GM18505 (cell line): ENCODE results near the gene ANKRD18A.
"Not testable (repeated sequence)": the region's sequence is repeated elsewhere in the genome, so short reads cannot be mapped to it uniquely, and the experiment has no call there.

Experiments used
- ATAC-seq: cut with Tn5 transposase; IDR thresholded peaks from one replicate; pipeline ENCODE4 v1.9.1; 2021; ENCODE audit not compliant: unreplicated experiment
- POLR2A ChIP-seq: IDR thresholded peaks from 4 replicates; pipeline ENCODE4 v1.6.1; 2011; ENCODE audit warnings: borderline replicate concordance; ENCODE audit not compliant: insufficient read depth, insufficient read length; ENCODE audit errors: extremely low read depth

ANKRD18A gene

GRCh38 chr9:38642951-38643814 is 22.8 kb upstream of the ANKRD18A start:
- no peak for ATAC-seq
- no peak for TF ChIP-seq POLR2A

GRCh38 chr9:38641985-38642864 is 21.8 kb upstream of the ANKRD18A start:
- no peak for ATAC-seq
- TF ChIP-seq POLR2A: no peak

GRCh38 chr9:38641142-38641541 is 20.7 kb upstream of the ANKRD18A start:
- TF ChIP-seq POLR2A: no peak
- no peak for ATAC-seq

- no peak for TF ChIP-seq POLR2A
- ATAC-seq: no peak
Observed at GRCh38 chr9:38639577-38639940, 19.2 kb upstream of the ANKRD18A start.

- no peak for ATAC-seq
- no peak for TF ChIP-seq POLR2A
Observed at GRCh38 chr9:38638881-38639576, 18.6 kb upstream of the ANKRD18A start.

- ATAC-seq: no peak
- TF ChIP-seq POLR2A: no peak
Observed at GRCh38 chr9:38634315-38634714, 13.9 kb upstream of the ANKRD18A start.

- no peak for TF ChIP-seq POLR2A
- no peak for ATAC-seq
Observed at GRCh38 chr9:38629511-38629910, 9.1 kb upstream of the ANKRD18A start.

- ATAC-seq: no peak
- TF ChIP-seq POLR2A: no peak
Observed at GRCh38 chr9:38626006-38626405, 5.6 kb upstream of the ANKRD18A start.

GRCh38 chr9:38622951-38623350 is 2.6 kb upstream of the ANKRD18A start:
- TF ChIP-seq POLR2A: no peak

GRCh38 chr9:38622288-38622674 is 1.9 kb upstream of the ANKRD18A start:
- TF ChIP-seq POLR2A: no peak
- ATAC-seq: no peak

More at GRCh38 chr9:38622951-38623350, 2.6 kb upstream of the ANKRD18A start:
- no peak for ATAC-seq

GRCh38 chr9:38621434-38622287 is 1.3 kb upstream of the ANKRD18A start:
- no peak for TF ChIP-seq POLR2A

GRCh38 chr9:38619556-38620447 is 594 bp downstream of the ANKRD18A start:
- no peak for ATAC-seq

More at GRCh38 chr9:38621434-38622287, 1.3 kb upstream of the ANKRD18A start:
- peak; percentile 33 for ATAC-seq

GRCh38 chr9:38598029-38598745 is 22.2 kb downstream of the ANKRD18A start:
- ATAC-seq: not testable (repeated sequence)

More at GRCh38 chr9:38619556-38620447, 594 bp downstream of the ANKRD18A start:
- TF ChIP-seq POLR2A: no peak

- ATAC-seq: not testable (repeated sequence)
Observed at GRCh38 chr9:38595117-38595516, 25.3 kb downstream of the ANKRD18A start.

GRCh38 chr9:38591346-38592063 is 28.9 kb downstream of the ANKRD18A start:
- not testable (repeated sequence) for ATAC-seq

- not testable (repeated sequence) for ATAC-seq
Observed at GRCh38 chr9:38583765-38584164, 36.6 kb downstream of the ANKRD18A start.

GRCh38 chr9:38580112-38580511 is 40.3 kb downstream of the ANKRD18A start:
- ATAC-seq: not testable (repeated sequence)
